ENCODE measurements around the gene FGD2. TPM values are rescaled to one million over a fixed set of nuclear protein-coding genes. Genes with fewer than 3 reads are reported as not detected.

Gene FGD2
- total RNA-seq, 2 experiments from 2014 or later, result 1.2 TPM

GRCh38 chr6:37061157-37061804 is 55.8 kb downstream of the FGD2 start:
- POLR2A ChIA-PET, result no interaction called here
- H3K27ac ChIP-seq (ENCODE audit: low read depth in 1 of 2, low read length in 2 of 2), result no peak overlapping the region

GRCh38 chr6:37062424-37062823 is 57.0 kb downstream of the FGD2 start:
- Histone ChIP-seq H3K4me3 (ENCODE audit: low read length) (no peak overlapping the region), H3K27me3 (ENCODE audit: control insufficient read depth in 1 of 2, insufficient read depth in 2 of 2, low read length in 2 of 2) (no peaks in the 10 kb centered on the region), H3K9me3 (ENCODE audit: control insufficient read depth in 1 of 2, insufficient read depth in 1 of 2, low read length in 2 of 2) (no peaks in the 10 kb centered on the region), H3K27ac (ENCODE audit: low read depth in 1 of 2, low read length in 2 of 2) (no peak overlapping the region), H3K36me3 (ENCODE audit: insufficient read depth, low read length) (no peaks in the 10 kb centered on the region), H3K4me1 (ENCODE audit: insufficient read depth, low read length) (peaks cover 4% of the 10 kb centered on the region)
- TF ChIP-seq CTCF (IDR thresholded peaks at IDR 0.05), result no peak
- no peak overlapping the region for H3K4me3 Mint-ChIP-seq
- intact Hi-C loops (cut with DNase I, micrococcal nuclease), result no loop called here
- ATAC-seq (ENCODE audit: poor library complexity) (no peak), DNase-seq (no peak)
- no peaks in the 10 kb centered on the region for H3K27me3 Mint-ChIP-seq
- H3K4me1 Mint-ChIP-seq (ENCODE audit: low read depth), result no peaks in the 10 kb centered on the region
- no peaks in the 10 kb centered on the region for H3K36me3 Mint-ChIP-seq (ENCODE audit: low read depth)
- no peak overlapping the region for H3K27ac Mint-ChIP-seq
- CTCF ChIA-PET, result no interaction called here
- H3K9me3 Mint-ChIP-seq, result no peaks in the 10 kb centered on the region
- POLR2A ChIA-PET, result no interaction called here

More at GRCh38 chr6:37061157-37061804, 55.8 kb downstream of the FGD2 start:
- no peak overlapping the region for H3K4me3 ChIP-seq (ENCODE audit: low read length)
- ATAC-seq (ENCODE audit: poor library complexity), result no peak
- intact Hi-C loops (cut with DNase I, micrococcal nuclease), result no loop called here
- H3K36me3 Mint-ChIP-seq (ENCODE audit: low read depth), result no peaks in the 10 kb centered on the region
- H3K27ac Mint-ChIP-seq, result no peak overlapping the region
- H3K9me3 ChIP-seq (ENCODE audit: control insufficient read depth in 1 of 2, insufficient read depth in 1 of 2, low read length in 2 of 2), result no peaks in the 10 kb centered on the region
- no peaks in the 10 kb centered on the region for H3K9me3 Mint-ChIP-seq
- no peak overlapping the region for H3K4me3 Mint-ChIP-seq
- peaks cover 4% of the 10 kb centered on the region for H3K4me1 ChIP-seq (ENCODE audit: insufficient read depth, low read length)
- H3K27me3 ChIP-seq (ENCODE audit: control insufficient read depth in 1 of 2, insufficient read depth in 2 of 2, low read length in 2 of 2), result no peaks in the 10 kb centered on the region
- DNase-seq, result no peak
- H3K36me3 ChIP-seq (ENCODE audit: insufficient read depth, low read length), result no peaks in the 10 kb centered on the region
- H3K4me1 Mint-ChIP-seq (ENCODE audit: low read depth), result no peaks in the 10 kb centered on the region
- H3K27me3 Mint-ChIP-seq, result no peaks in the 10 kb centered on the region
- CTCF ChIA-PET, result no interaction called here
- TF ChIP-seq CTCF (IDR thresholded peaks at IDR 0.05), result no peak

- H3K4me1 Mint-ChIP-seq (ENCODE audit: low read depth), result peaks cover 7% of the 10 kb centered on the region
- no peak overlapping the region for H3K4me3 ChIP-seq (ENCODE audit: low read length)
- H3K27ac ChIP-seq (ENCODE audit: low read depth in 1 of 2, low read length in 2 of 2), result no peak overlapping the region
- H3K27me3 ChIP-seq (ENCODE audit: control insufficient read depth in 1 of 2, insufficient read depth in 2 of 2, low read length in 2 of 2), result no peaks in the 10 kb centered on the region
- H3K9me3 ChIP-seq (ENCODE audit: control insufficient read depth in 1 of 2, insufficient read depth in 1 of 2, low read length in 2 of 2), result no peaks in the 10 kb centered on the region
- ChIA-PET POLR2A (no interaction called here), CTCF (no interaction called here)
- no peaks in the 10 kb centered on the region for H3K36me3 Mint-ChIP-seq (ENCODE audit: low read depth)
- intact Hi-C loops (cut with DNase I, micrococcal nuclease), result no loop called here
- no peak for TF ChIP-seq CTCF (IDR thresholded peaks at IDR 0.05)
- ATAC-seq (ENCODE audit: poor library complexity) (no peak), DNase-seq (no peak)
- H3K4me1 ChIP-seq (ENCODE audit: insufficient read depth, low read length), result peaks cover 8% of the 10 kb centered on the region
- no peaks in the 10 kb centered on the region for H3K36me3 ChIP-seq (ENCODE audit: insufficient read depth, low read length)
- H3K9me3 Mint-ChIP-seq, result peaks cover 2% of the 10 kb centered on the region
- no peak overlapping the region for H3K27ac Mint-ChIP-seq
- H3K27me3 Mint-ChIP-seq, result no peaks in the 10 kb centered on the region
- H3K4me3 Mint-ChIP-seq, result no peak overlapping the region
These were observed 63.2 kb downstream of the FGD2 start for GRCh38 chr6:37068356-37069270.
